ENCODE results near the gene ADAMTSL2. TPM values are rescaled to one million over a fixed set of nuclear protein-coding genes. Genes with fewer than 3 reads are reported as not detected.

ADAMTSL2 gene
- total RNA-seq, 4 donors from 2014 or later: 2.8 to 6.6 (median 3.2) TPM

- intact Hi-C loops (cut with DNase I): no loop called here
- H3K4me1 ChIP-seq: peaks cover 0 to 6% (median 4%) of the 10 kb centered on the region in 4 donors
Measured at GRCh38 chr9:133604214-133604613, 69.7 kb downstream of the ADAMTSL2 start.

GRCh38 chr9:133604856-133605255, 70.4 kb downstream of the ADAMTSL2 start:
- peaks cover 0 to 95% (median 23%) of the 10 kb centered on the region in 4 donors for H3K27me3 ChIP-seq
- intact Hi-C loops (cut with DNase I): no loop called here
- no peak overlapping the region for H3K27ac ChIP-seq (replicated peaks in 1 of 4)
- TF ChIP-seq POLR2AphosphoS5 (IDR thresholded peaks at IDR 0.05): no peak
- no peak for TF ChIP-seq CTCF (IDR thresholded peaks at IDR 0.05)
- no peak for TF ChIP-seq POLR2A (IDR thresholded peaks at IDR 0.05; ENCODE audit: low read depth)
- no peak for TF ChIP-seq EP300 (IDR thresholded peaks at IDR 0.05)
- H3K4me1 ChIP-seq: peaks cover 0 to 12% (median 4%) of the 10 kb centered on the region in 4 donors
- H3K4me3 ChIP-seq: no peak overlapping the region
- no peaks in the 10 kb centered on the region for H3K36me3 ChIP-seq
- no peaks in the 10 kb centered on the region for H3K9me3 ChIP-seq
- 59% methylated on average over 6 of the region's 14 CpGs for WGBS
- DNase-seq (ENCODE audit: extremely low spot score): no peak

More at GRCh38 chr9:133604214-133604613, 69.7 kb downstream of the ADAMTSL2 start:
- Histone ChIP-seq H3K36me3 (no peaks in the 10 kb centered on the region), H3K27ac (replicated peaks in 1 of 4) (no peak overlapping the region), H3K4me3 (no peak overlapping the region), H3K27me3 (peaks cover 0 to 88% (median 18%) of the 10 kb centered on the region in 4 donors), H3K9me3 (no peaks in the 10 kb centered on the region)
- TF ChIP-seq EP300 (IDR thresholded peaks at IDR 0.05): no peak
- no peak for TF ChIP-seq POLR2A (IDR thresholded peaks at IDR 0.05; ENCODE audit: low read depth)
- TF ChIP-seq POLR2AphosphoS5 (IDR thresholded peaks at IDR 0.05): no peak
- TF ChIP-seq CTCF (IDR thresholded peaks at IDR 0.05): no peak
- WGBS: 47% methylated on average over 5 of the region's 5 CpGs
- no peak for DNase-seq (ENCODE audit: extremely low spot score)

GRCh38 chr9:133605446-133605845, 70.9 kb downstream of the ADAMTSL2 start:
- no peaks in the 10 kb centered on the region for H3K9me3 ChIP-seq
- peaks cover 0 to 12% (median 4%) of the 10 kb centered on the region in 4 donors for H3K4me1 ChIP-seq
- TF ChIP-seq POLR2AphosphoS5 (IDR thresholded peaks at IDR 0.05): no peak
- H3K4me3 ChIP-seq: no peak overlapping the region
- WGBS: 83% methylated on average over 15 of the region's 17 CpGs
- H3K27ac ChIP-seq (replicated peaks in 1 of 4): no peak overlapping the region
- H3K36me3 ChIP-seq: no peaks in the 10 kb centered on the region
- intact Hi-C loops (cut with DNase I): no loop called here
- H3K27me3 ChIP-seq: peaks cover 0 to 97% (median 27%) of the 10 kb centered on the region in 4 donors
- no peak for DNase-seq (ENCODE audit: extremely low spot score)

- no peaks in the 10 kb centered on the region for H3K36me3 ChIP-seq
- no peak for DNase-seq (ENCODE audit: extremely low spot score)
- peaks cover 0 to 12% (median 4%) of the 10 kb centered on the region in 4 donors for H3K4me1 ChIP-seq
- H3K27me3 ChIP-seq: peaks cover 2 to 99% (median 31%) of the 10 kb centered on the region in 4 donors
- no peak for TF ChIP-seq POLR2A (IDR thresholded peaks at IDR 0.05; ENCODE audit: low read depth)
- no peak for TF ChIP-seq CTCF (IDR thresholded peaks at IDR 0.05)
- no peak for TF ChIP-seq EP300 (IDR thresholded peaks at IDR 0.05)
- TF ChIP-seq POLR2AphosphoS5 (IDR thresholded peaks at IDR 0.05): no peak
- no peaks in the 10 kb centered on the region for H3K9me3 ChIP-seq
- no peak overlapping the region for H3K4me3 ChIP-seq
- WGBS: 54% methylated on average over 7 of the region's 16 CpGs
- intact Hi-C loops (cut with DNase I): no loop called here
- no peak overlapping the region for H3K27ac ChIP-seq (replicated peaks in 1 of 4)
Measured at GRCh38 chr9:133605856-133606707, 71.6 kb downstream of the ADAMTSL2 start.

GRCh38 chr9:133606708-133607025, 72.2 kb downstream of the ADAMTSL2 start:
- intact Hi-C loops (cut with DNase I): no loop called here
- Histone ChIP-seq H3K27me3 (peaks cover 2 to 99% (median 31%) of the 10 kb centered on the region in 4 donors), H3K4me3 (no peak overlapping the region)

More at GRCh38 chr9:133606708-133607025, 72.2 kb downstream of the ADAMTSL2 start:
- peaks cover 0 to 12% (median 4%) of the 10 kb centered on the region in 4 donors for H3K4me1 ChIP-seq
- no peak overlapping the region for H3K27ac ChIP-seq (replicated peaks in 1 of 4)
- H3K9me3 ChIP-seq: no peaks in the 10 kb centered on the region
- 51% methylated on average over 8 of the region's 8 CpGs for WGBS
- no peaks in the 10 kb centered on the region for H3K36me3 ChIP-seq
- no peak for TF ChIP-seq POLR2A (IDR thresholded peaks at IDR 0.05; ENCODE audit: low read depth)
- TF ChIP-seq CTCF (IDR thresholded peaks at IDR 0.05): no peak
- TF ChIP-seq EP300 (IDR thresholded peaks at IDR 0.05): no peak
- no peak for TF ChIP-seq POLR2AphosphoS5 (IDR thresholded peaks at IDR 0.05)
- no peak for DNase-seq (ENCODE audit: extremely low spot score)
